GM18507 (cell line): Measurements from ENCODE around the gene PHF14.

Source experiments
- DNase-seq: peaks from one replicate; pipeline ENCODE4 v3.0.0; 2011; ENCODE audit warnings: low read depth; ENCODE audit not compliant: insufficient read length; ENCODE audit errors: extremely low spot score
- FAIRE-seq: peaks from 2 replicates; lab custom pipeline; 2011; peaks lifted over from hg19 to GRCh38; lab: Jason Lieb, UNC

Gene PHF14

GRCh38 chr7:11163220-11163619 is 189.5 kb downstream of the PHF14 start:
- FAIRE-seq (no peak), DNase-seq (no peak)

DNA sequence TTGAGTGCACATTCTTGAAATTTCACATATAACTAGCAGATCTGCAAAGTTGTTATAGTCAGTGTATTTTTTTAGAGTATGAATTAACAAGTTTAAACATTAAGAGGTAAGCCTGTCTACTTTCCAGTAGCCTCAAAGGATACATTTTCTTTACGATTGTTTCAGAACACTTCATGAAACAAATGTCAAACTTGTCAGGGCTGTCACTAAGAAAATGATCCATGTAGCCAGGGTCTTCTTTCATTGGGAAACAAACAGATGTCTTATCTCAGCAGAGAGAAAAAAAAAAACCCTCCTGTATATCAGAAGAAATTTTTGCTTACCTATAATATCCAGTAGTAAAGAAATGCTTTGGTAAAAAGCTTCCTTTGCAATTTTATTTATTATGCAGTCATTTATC is 192.4 kb downstream of the PHF14 start:
- DNase-seq (no peak), FAIRE-seq (no peak)

GRCh38 chr7:11168650-11169170 is 195.0 kb downstream of the PHF14 start:
- DNase-seq (no peak), FAIRE-seq (no peak)

DNA sequence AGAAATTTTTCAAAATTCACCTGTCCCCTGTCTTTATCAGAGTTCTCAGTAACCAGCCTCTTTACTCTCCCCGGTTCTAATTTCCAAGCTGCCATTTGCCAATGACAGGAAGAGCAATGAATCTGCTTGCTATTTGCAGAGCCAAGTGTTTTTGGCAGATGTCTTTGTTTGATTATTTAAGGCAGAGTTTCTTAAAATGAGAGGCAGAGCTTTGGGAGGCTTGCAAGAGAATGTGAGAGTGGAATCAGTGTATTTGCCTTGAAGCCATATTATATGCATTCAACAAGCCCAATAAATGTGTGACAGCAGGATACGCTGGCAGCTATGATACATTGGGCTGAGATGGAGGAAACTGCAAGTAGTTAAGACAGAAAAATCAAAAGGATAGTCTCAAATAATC is 196.5 kb downstream of the PHF14 start:
- no peak for FAIRE-seq
- DNase-seq: no peak

DNA sequence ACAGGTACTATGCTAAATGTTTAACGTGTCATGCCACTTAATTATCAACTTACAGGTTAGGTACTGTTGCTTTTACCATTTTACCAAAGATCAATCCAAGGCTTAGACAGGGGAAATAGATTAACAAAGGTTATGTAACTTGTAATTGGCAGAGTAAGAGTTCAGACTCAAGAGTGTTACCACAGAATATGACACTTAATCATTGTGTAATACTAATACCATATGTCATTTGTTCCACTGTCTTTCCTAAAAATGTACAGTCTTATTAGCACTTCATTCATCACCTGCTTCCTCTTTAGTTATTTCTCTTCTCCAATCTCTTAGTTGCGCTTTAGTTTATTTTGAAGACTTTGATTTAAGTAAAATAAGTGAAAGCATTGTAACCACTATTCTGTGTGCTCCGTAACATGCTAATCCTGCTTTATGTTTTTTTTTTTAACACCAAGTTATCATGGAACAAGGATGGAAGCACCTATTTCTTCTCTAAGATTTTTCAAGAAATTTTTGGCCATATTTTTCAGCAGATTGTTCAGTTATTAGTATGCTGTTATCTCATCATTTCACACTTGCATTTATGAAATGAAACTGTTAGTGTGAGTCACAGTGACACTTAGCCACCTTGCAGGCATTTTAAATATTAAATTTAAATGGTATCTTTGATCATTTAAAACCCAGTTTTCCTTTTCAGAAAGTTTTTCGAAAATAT is 197.3 kb downstream of the PHF14 start:
- no peak for DNase-seq
- no peak for FAIRE-seq

DNA sequence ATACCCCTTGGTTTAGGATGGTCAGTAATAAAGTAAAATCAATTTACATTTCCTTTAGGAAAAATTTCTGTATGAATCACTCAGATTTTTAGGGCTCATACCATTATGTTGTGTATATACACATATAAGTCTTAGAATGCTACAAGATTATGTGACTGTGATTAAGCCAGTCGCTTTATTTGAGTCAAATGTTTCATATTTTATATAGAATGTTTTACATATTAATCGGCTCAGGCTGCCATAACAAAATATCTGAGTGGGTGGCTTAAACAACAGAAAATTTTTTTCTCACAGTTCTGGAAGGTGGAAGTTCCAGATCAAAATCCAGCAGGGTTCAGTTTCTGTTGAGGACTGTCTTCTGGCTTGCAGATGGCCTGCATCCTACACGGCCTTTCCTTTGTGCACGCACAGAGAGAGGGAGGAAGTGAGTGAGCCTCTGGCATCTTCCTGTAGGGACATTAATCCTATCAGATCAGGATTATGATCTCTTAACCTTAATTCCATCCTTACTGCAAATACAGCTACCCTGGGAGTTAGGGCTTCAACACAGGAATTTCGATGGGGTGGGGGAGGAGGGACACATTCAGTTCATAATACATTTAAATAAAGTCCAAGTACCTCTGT is 198.0 kb downstream of the PHF14 start:
- no peak for FAIRE-seq
- DNase-seq: no peak

DNA sequence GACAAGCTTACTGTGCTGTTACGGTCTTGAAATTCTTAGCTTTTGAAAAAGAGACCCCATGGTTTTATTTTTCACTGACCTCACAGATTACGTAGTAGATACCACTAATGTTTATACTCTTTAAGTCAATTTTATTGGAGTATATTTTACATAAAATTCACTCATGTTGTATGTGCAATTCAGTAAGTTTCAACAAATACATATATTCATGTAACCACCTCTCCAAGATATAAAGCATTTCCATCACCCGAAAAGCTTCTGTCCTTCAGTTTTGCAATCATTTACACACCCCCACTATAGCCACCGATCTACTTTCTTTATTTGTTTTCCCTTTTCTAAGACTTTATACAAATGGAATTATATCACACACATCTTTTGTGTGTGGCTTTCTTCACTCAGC is 199.2 kb downstream of the PHF14 start:
- DNase-seq (no peak), FAIRE-seq (no peak)

GRCh38 chr7:11175371-11175770 is 201.7 kb downstream of the PHF14 start:
- DNase-seq: no peak
- no peak for FAIRE-seq

- no peak for DNase-seq
- no peak for FAIRE-seq
These were observed 202.2 kb downstream of the PHF14 start for GRCh38 chr7:11175887-11176286.

DNA sequence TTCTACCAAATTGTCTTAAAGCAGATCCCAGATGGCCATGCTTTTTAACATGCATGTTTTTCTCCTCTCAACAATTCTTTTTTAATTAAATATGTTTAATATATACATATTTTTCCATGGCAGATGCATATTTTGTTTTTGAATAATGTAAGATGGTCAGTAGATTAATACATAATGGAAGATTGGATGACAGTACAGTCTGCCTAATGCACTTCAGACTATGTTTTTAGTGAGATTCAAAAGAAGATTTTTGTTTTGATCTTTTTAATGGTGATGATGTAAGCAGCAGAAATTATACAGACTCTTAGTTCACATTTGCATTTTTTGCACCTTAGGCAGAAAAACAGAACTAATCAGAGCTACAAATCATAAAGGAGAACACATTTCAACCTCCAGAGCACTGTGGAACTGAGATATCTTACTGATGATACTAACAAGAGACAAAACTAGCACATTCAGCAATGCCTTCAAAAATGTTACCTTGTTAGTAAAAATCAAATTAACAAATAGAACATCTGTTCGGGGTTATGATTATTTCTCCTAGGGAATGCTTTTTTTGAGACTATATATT is 203.4 kb downstream of the PHF14 start:
- FAIRE-seq (no peak), DNase-seq (no peak)

DNA sequence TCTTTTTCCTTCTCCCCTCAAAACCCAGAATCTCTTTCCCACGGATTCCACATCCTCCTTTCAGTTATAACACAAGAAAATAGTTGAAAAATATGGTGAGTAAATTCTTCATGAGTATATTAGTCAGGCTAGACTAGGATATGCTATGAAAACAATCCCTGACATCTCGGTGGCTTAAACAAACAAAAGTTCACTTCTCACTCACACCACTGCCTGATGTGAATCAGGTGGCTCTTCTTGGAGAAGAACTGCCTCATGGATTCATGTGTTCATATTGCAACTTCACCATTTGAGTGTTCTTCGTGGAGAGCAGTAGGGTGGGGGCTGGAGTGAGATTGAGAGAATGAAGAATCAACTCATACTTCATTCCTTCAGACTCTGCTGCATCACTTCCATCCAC is 204.1 kb downstream of the PHF14 start:
- DNase-seq (no peak), FAIRE-seq (no peak)

DNA sequence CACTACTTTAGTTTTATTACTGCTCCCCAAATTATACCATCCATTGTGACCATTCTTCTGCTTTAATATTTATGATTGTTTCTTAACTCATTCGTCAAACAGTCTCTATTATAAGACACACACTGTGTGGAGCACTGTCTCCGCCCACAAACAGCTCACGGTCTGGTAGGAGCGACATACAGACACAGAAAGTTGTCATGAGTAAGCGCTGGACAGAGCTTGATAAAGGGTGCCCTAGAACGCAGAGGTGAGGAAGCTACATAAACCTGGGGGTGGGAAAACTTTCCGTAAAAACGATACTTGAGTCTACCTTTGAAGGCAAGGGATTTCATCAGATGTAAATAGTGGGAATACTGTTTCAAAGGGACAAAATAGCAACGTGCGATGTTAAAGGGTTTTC is 207.9 kb downstream of the PHF14 start:
- FAIRE-seq (no peak), DNase-seq (no peak)

DNA sequence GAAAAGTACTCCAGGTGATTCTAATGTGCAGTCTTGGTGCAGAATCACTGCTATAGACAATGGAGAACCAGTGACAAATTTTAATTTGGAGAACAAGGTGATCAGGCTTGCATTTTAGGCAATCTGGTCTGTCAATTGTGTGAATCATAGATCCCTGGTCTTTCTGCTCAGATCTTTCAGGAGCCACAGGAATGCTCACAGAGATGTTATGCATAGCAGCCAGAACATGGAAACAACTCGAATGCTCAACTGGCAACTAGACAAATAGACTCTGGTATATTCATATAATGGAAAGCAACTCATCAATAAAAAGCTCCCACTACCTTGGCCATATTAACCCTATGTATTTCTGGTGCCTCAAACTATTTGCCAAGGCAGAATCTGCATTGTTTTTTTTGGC is 209.1 kb downstream of the PHF14 start:
- FAIRE-seq: no peak

DNA sequence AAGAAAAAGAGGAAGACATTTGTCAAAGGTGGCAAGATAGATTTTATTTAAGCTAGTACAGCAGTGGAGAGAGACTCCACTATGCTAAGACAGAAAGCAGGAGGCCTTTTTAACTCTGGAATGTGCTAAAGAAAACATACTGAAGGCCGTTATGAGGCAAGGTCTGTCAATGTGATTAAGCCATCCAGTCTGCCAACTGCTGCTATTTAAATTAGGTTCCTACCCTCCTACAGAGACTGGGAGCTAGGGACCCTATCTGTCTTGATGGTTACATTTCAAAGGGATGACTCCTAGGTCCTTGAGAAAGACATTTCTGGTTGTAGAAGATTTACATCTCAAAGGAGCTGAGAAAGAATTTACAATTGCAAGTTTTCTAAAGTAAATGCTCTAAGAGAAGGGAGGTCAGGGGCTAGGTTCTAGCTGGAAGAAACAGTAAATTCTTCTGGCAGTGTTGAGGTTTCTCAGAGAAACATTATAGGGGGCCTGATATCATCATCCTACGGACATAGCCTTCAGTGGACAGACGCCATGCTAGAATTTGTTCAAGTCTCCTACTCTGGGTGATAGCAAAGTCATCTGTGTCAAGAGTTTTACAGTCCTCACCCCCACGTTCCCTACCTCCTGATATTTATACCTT is 211.6 kb downstream of the PHF14 start:
- no peak for FAIRE-seq

More for the DNA sequence above, 209.1 kb downstream of the PHF14 start:
- no peak for DNase-seq

DNA sequence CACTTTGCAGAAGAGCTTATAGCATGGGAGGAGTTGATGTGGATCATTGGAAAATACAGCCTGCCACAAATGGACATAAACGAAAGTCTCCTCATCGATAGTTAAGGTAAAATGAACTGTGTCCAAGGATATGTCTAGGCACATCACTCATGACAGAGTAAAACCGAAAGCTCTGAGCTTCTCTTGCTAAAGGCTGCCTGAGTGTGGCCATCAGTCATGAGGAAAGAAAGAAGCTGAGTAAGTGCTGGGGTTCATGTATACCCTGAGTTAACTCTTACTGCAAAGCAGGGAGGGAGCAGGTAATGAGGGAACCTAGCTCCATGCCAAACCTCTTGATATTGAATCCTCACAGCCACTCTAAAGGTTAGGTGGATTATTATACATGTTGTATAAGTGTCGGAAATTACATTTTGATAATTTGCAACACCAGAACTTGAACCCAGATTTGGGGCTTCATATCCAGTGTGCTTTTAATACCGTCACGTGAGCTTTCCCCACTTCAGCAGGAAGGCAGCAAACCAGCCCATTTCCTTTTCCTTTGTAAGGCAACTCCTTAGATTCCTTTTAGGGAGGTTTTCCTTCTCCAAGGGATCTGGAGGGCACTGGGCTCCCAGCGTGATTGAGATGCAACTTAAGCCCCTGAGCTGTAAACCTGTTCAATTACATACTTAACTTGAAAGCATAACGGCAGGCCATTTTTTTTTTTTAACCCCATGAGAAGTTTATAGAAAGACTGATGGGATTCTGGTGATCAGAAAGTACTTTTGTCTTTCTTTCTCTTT is 215.0 kb downstream of the PHF14 start:
- no peak for FAIRE-seq
- DNase-seq: no peak

More for the DNA sequence above, 211.6 kb downstream of the PHF14 start:
- no peak for DNase-seq

DNA sequence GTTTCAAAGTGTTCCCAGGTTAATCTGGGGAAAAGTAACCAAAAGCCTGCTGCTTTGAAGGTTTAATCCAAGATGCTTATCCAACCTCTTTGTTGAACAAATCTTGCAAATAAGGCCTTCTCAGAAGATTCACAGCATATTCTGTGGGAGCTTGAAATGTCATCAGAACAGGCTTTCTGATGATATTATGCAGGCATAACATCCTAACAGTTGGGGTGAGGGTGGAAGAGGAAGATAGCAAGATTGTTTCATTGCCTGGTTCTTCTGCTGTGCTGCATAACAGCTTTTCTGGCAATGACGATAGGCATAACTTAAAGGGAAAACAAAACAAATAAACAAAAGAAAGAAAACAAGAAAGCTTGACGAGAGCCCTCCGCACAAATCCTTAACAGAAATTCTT is 217.4 kb downstream of the PHF14 start:
- FAIRE-seq (no peak), DNase-seq (no peak)

- no peak for FAIRE-seq
- no peak for DNase-seq
These were observed 218.0 kb downstream of the PHF14 start for GRCh38 chr7:11191574-11192220.

DNA sequence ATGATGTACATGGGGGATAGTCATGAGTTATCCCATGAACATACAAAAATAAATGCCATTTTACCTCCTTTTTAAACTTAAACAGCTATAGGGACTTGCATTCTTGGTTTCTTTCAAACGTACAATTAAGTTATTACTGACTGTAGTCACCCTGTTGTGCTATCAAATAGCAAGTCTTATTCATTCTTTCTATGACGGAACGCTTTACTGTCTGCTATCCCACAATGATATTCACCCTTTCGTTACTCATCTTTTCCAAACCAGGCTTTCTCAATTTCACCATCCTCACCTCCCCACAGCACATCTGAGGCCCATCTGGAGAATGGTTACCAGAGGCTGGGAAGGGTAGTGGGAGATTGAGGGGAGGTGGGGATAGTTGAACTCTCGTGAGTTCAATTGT is 218.8 kb downstream of the PHF14 start:
- DNase-seq (no peak), FAIRE-seq (no peak)

DNA sequence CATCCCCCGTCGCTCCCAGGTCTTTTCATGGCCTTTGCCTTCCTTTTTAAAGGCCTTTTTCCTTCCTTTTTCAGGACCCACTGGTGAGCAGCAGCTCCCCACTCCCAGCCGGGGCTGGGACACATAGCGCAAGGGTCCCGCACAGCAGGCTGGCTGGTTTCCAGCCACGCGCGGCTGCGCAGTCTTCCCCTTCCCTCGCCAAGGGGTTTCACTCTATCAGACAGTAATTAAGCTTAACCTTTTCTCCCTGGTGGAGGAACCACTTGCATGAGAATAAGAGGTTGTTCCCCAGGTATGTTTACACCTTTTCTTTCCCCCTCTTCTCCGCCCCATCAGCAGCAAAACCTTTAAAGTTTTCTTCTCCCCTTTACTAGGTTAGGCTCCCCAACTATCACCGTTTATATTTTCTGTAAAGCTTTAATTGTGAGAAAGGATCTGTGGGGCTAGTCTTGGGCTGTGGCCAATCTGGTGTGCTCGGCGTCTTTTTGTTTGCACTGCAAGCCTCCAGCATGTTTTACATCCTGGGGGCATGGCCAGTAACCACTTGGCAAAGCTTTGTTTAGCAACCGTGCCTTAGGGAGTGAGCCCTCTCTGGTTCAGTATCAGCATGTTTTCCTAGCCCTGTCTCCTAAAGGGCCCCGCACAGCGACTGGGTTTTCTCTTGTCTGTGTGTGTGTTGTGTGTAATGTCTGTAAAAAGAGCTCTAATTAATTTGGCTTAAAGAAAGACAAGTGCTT is 219.6 kb downstream of the PHF14 start:
- DNase-seq: no peak
- no peak for FAIRE-seq
